ENCODE results near the gene ZNF217.
A peak's percentile ranks its signal among the peaks of the same experiment; 100 is the strongest.
"Not testable (repeated sequence)": the region's sequence is repeated elsewhere in the genome, so short reads cannot be mapped to it uniquely, and the experiment has no call there.

Gene ZNF217

GRCh38 chr20:53598140-53599043, 4.8 kb upstream of the ZNF217 start:
- DNase-seq (ENCODE audit: low read depth), result no peak

- no peak for DNase-seq (ENCODE audit: low read depth)
Observed at GRCh38 chr20:53597521-53598120, 4.0 kb upstream of the ZNF217 start.

GRCh38 chr20:53597030-53597482, 3.4 kb upstream of the ZNF217 start:
- no peak for DNase-seq (ENCODE audit: low read depth)

DNA sequence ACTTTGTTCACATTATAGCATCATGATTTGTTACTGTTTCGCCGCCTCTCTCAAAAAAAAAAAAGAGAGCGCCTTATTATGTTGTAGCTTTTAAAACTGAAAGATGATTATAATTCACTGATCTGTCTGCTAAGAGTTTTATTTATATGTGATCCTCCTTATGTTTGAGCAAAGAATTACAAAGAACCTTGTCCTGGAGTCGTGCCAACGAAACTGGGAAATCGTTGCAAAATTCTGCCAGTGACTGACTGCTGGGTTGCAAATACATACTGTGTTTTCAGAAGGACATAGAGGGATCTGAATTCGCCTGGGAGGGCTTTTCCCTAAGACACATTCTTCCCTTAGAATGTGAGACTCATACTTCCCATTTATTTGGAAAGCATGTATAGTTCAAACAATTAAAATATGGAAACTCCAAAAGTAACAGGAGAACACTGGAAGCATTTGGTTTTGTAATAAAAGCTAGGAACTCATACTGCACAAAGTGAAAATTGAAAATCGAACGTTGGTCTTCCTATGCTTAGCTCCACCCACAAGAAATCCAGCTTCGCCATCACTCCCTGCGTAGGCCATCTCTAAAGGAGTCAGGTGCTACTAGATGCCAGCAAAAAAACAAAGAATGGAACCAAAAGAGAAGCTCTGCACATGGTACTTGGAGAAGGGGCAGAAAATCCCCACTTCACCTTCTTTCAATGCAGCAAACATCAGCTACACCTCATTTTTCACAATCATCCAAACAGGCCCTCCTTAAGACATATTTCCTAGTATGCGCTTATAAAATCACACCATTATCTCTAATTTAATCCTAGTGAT, 2.8 kb upstream of the ZNF217 start:
- DNase-seq (ENCODE audit: low read depth), result not testable (repeated sequence)

GRCh38 chr20:53595742-53596141, 2.1 kb upstream of the ZNF217 start:
- DNase-seq (ENCODE audit: low read depth), result not testable (repeated sequence)

DNA sequence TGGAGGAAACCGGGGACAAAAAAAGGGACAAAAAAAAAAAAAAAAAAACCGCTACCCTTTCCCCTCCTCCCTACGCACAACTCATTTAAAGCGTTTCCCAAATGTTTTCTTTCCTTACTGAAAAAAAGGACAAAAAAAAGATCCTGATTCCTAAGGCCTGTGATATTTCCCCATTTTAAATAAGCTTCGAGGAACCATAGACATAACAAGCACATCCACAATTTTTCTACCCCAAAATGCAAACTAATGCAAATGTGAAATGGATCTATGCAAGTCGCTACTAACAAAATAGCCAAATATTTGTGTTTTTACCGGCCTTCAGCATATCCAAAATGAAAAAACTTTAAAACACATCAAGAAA, 1.4 kb upstream of the ZNF217 start:
- DNase-seq (ENCODE audit: low read depth), result no peak

GRCh38 chr20:53594068-53595017, 704 bp upstream of the ZNF217 start:
- DNase-seq (ENCODE audit: low read depth), result peak; percentile 66

DNA sequence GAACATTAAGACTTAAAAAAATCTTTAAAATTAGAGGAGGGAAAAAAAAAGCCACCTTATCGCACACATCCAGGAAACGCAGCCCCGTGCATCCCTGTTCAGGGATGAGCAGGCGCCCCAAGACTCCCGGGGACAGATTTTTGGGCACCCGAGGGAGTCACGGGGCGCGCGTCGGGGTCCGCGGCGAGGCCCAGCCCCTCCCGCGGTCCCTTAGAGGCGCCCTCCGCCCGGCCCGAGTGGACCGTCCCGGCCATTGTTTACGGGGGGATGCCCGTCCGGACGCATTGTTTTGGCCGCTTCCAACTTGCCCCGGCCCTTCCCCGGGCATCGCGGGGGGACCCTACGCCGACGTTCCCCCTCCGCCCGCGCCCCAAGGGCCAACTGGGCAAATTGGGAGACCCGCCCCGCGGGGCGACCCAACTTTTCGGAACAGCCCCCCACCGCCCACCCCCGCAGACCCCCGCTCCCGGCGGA, 610 bp downstream of the ZNF217 start:
- no peak for DNase-seq (ENCODE audit: low read depth)

DNA sequence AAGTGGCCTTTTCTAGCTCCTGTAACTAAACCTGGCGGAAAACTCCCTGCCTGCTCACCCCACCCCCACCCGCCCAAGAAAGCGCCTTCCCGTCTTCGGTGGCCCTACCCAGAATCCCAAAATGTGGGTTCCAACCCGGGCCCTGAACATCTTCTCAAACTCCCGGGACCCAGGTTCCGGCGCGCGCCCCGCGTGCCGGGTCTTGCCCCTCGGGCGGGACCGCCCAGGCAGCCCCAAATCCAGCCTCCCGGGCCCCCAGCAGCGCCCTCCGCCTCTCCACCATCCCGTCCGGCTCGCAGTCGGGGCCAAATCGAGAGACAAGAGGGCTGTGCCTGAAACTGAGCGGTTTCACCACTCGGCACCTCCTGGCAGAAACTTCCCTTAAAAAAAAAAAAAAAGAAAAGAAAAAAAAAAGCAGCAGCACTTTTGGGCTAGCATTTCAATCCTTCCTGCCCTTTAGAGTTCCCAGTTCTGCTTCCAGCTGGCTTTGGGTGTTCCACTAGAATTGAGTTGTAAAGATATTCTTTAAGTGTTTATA, 1.1 kb downstream of the ZNF217 start:
- not testable (repeated sequence) for DNase-seq (ENCODE audit: low read depth)

DNA sequence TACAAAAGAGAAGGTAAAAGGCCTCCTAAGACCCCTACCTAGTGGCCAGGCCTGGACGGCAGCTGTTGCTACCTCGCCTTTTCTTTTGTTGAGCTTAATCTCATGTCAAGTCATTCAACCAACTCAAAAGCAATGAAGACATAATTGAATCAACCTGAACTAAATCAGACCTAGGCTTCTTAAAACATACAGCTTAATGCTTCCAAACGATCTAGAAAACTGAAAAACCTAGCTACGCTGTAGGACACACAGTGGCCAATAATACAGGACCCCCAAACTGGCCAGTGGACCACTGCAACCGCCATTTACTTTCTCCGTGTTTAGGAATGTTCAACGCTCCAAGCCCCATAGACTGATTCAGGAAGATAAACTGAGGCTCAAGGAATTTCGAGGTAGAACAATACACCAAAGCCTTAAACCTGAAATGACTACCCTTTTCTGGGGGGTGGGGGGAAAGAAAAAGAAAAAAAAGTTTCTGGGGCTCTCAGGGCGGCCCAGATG, 1.6 kb downstream of the ZNF217 start:
- DNase-seq (ENCODE audit: low read depth), result not testable (repeated sequence)

- DNase-seq (ENCODE audit: low read depth), result not testable (repeated sequence)
Observed at GRCh38 chr20:53591206-53591741, 2.4 kb downstream of the ZNF217 start.

DNA sequence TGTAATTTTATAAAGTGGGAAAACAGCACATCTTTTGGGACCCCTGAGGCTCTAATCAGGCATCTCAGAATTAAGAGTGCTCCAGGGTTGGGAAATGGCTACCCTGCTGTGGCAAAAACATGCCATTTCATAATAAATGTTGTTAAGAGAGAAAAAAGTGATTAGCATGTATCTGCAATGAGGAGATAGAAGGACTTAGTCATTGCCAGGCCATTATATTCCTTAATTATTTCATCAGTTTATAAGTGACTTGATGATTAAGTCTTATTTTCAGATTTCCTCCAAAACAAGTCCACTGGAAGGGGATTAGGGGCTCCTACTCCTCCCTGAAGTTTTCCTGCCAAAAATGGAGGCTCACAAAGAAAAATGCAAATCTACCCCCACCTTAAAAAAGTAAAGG, 3.0 kb downstream of the ZNF217 start:
- DNase-seq (ENCODE audit: low read depth), result not testable (repeated sequence)

GRCh38 chr20:53590122-53590521, 3.5 kb downstream of the ZNF217 start:
- DNase-seq (ENCODE audit: low read depth), result not testable (repeated sequence)

GRCh38 chr20:53589321-53590065, 4.1 kb downstream of the ZNF217 start:
- not testable (repeated sequence) for DNase-seq (ENCODE audit: low read depth)

- DNase-seq (ENCODE audit: low read depth), result not testable (repeated sequence)
Observed at GRCh38 chr20:53587157-53587703, 6.4 kb downstream of the ZNF217 start.

- DNase-seq (ENCODE audit: low read depth), result no peak
Observed at GRCh38 chr20:53586640-53587039, 7.0 kb downstream of the ZNF217 start.

DNA sequence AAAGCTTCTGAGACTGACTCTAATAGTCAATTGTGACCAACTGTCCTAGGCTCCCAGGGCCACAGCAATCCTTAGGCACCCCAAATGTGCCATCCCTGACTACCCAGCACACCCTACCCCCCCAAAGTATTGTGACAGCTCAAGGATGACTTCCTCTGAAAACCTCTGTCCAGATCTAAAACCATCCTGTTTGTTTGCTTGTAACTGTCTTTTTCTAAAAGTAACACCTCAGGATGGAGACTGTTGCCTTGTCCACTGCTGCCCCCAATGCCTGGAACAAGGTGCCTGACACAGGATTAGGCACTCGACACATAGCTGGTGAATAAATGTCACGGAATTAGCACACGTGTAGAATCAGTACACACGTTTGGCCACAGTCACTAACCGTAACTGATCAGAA, 7.7 kb downstream of the ZNF217 start:
- not testable (repeated sequence) for DNase-seq (ENCODE audit: low read depth)

DNA sequence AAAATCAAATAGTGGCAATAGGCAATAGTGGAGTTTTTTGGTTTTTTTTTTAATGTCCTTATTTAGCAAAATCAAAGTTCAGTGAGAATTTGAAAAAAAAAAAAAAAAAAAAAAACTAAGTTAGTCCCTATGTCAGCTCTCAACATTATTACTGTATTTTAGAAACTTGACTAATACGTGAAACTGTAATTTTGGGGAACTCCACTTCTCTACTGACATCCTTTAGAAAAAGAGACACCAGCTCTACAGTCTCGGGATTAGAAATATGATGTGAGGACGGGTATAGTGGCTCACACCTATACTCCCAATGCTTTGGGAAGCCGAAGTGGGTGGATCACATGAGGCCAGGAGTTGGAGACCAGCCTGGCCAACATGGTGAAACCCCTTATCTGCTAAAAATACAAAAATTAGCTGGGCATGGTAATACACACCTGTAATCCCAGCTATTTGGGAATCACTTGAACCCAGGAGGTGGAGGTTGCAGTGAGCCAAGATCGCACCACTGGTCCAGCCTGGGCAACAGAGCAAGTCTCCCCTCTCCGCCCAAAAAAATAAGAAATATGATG, 8.6 kb downstream of the ZNF217 start:
- DNase-seq (ENCODE audit: low read depth), result not testable (repeated sequence)

DNA sequence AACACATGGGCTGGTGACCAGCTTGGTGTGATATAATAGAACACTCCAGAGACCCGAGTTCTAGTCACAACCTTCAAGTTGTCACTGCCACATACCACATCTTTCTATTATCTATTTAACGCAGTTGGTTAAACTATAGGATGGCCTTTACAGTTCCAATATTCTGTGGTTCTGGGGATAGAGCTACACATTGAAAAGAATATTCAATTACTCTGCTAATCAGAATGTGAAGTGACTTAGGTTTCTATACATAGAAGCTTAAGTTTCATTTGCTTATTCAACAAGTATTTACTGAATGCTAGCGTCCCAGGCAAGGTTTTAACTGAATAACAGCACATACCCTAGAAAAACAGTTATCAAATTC, 9.1 kb downstream of the ZNF217 start:
- not testable (repeated sequence) for DNase-seq (ENCODE audit: low read depth)
